Stomach (tissue), 4 donors: Measurements from ENCODE around the gene IGSF1.

Source experiments
- CTCF ChIP-seq, 7 experiments: fragments of 450-650 bp in 4 of 7; fragments of 200-600 bp in 3 of 7; sonication (generic) in 3 of 7; IDR thresholded peaks; one replicate each; pipeline ENCODE4 v1.5.1; 2016 to 2019; ENCODE audit warnings: antibody characterized with exemption in 7 of 7, control low read depth in 2 of 7, mild to moderate bottlenecking in 1 of 7
- POLR2A ChIP-seq, 4 donors: fragments of 450-650 bp; IDR thresholded peaks; one replicate each; pipeline ENCODE4 v1.6.1; 2016; ENCODE audit warnings: antibody characterized with exemption in 4 of 4, control low read depth in 2 of 4, mild to moderate bottlenecking in 1 of 4, moderate library complexity in 1 of 4
- POLR2AphosphoS5 ChIP-seq, 3 donors: sonication (generic); formaldehyde crosslinking; IDR thresholded peaks; one replicate each; pipeline ENCODE4 v1.6.1; 2016; ENCODE audit warnings: antibody characterized with exemption in 3 of 3

DNA sequence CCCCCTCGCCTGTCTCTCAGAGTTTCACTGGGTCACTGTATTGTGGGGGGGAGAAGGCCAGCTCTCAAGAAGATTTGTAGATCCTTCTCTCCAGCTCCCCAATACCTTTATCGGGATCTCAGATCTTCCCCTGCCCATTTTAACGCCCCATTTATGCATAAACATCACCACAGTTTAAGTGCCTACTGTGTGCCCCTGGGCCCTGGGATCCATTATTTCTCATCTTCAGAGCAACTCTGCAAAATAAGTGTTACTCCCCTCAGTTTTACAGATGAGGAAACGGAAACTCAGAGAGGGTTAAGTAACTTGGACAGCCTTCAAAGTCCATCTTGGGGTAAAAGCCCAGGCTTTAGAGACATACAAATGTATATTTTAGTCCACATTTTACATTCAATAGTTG lies 421 bp upstream of the IGSF1 start:
- TF ChIP-seq CTCF (IDR thresholded peaks at IDR 0.05): no peak
- no peak for TF ChIP-seq POLR2A (IDR thresholded peaks at IDR 0.05)
- no peak for TF ChIP-seq POLR2AphosphoS5 (IDR thresholded peaks at IDR 0.05)
